ENCODE measurements around the gene NSMCE1.

- TF ChIP-seq CTCF (IDR thresholded peaks at IDR 0.05) (no peak), POLR2A (IDR thresholded peaks at IDR 0.05) (no peak), POLR2AphosphoS5 (IDR thresholded peaks at IDR 0.05) (no peak), EP300 (IDR thresholded peaks at IDR 0.05; ENCODE audit: low read depth) (no peak)
These were observed 14.2 kb downstream of the NSMCE1 start for GRCh38 chr16:27254262-27254811.

All from transverse colon (tissue), 4 donors.